Gastrocnemius medialis (tissue), 4 donors: ENCODE measurements around the gene URB2.

Source experiments
- POLR2A ChIP-seq, 2 donors: fragments of 450-650 bp; IDR thresholded peaks; one replicate each; pipeline ENCODE4 v1.6.1; 2017; ENCODE audit warnings: antibody characterized with exemption in 2 of 2, mild to moderate bottlenecking in 2 of 2, moderate library complexity in 2 of 2
- TF ChIP-seq, protein P1 (sequence below), 5 experiments: fragments of 450-650 bp in 3 of 5; fragments of 200-600 bp in 2 of 5; sonication (generic) in 2 of 5; IDR thresholded peaks in 4 of 5; conservative IDR thresholded peaks in 1 of 5; 1 replicate in 4 of 5; 2 replicates in 1 of 5; pipeline ENCODE4 v1.5.1; 2016 to 2019; ENCODE audit warnings: antibody characterized with exemption in 5 of 5, mild to moderate bottlenecking in 3 of 5, moderate library complexity in 3 of 5

DNA sequence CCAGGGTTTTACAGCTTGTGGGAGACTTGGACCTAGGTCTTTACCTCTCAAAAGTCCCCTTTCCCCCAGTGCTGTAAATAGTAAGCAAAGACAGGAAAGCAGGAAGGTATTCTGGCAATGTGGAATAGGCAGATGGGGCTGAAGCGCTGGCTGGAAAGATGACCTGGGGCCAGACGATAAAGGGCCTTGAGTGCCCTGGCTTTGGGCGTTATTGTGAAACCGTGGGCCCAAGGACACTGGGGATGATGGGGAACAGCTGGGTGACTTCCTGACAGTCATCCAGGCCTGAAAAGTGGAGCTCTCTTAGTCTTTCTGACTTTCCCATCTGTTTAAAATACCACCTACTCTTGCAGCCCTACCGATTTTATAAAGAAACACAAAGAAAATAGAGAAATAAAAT, 16.3 kb downstream of the URB2 start:
- no peak for TF ChIP-seq POLR2A (IDR thresholded peaks at IDR 0.05)
- TF ChIP-seq, protein P1, sequence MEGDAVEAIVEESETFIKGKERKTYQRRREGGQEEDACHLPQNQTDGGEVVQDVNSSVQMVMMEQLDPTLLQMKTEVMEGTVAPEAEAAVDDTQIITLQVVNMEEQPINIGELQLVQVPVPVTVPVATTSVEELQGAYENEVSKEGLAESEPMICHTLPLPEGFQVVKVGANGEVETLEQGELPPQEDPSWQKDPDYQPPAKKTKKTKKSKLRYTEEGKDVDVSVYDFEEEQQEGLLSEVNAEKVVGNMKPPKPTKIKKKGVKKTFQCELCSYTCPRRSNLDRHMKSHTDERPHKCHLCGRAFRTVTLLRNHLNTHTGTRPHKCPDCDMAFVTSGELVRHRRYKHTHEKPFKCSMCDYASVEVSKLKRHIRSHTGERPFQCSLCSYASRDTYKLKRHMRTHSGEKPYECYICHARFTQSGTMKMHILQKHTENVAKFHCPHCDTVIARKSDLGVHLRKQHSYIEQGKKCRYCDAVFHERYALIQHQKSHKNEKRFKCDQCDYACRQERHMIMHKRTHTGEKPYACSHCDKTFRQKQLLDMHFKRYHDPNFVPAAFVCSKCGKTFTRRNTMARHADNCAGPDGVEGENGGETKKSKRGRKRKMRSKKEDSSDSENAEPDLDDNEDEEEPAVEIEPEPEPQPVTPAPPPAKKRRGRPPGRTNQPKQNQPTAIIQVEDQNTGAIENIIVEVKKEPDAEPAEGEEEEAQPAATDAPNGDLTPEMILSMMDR (IDR thresholded peaks at IDR 0.05 in 4 of 5, conservative IDR thresholded peaks at IDR 0.05 in 1 of 5): no peak
